Activated naive CD4-positive, alpha-beta T cell treated with anti-CD3 and anti-CD28 coated beads, Interleukin-2, amount 50 U/mL, for 24 hours (primary cell): ENCODE data around the gene CTDSP1.

Experiments used
- H3K27ac Mint-ChIP-seq: one replicate; pipeline ENCODE4 v1.8.0; 2021; ENCODE audit warnings: mild to moderate bottlenecking, mixed read lengths
- H3K27me3 Mint-ChIP-seq: one replicate; pipeline ENCODE4 v1.8.0; 2021; ENCODE audit warnings: mixed read lengths
- H3K36me3 Mint-ChIP-seq: one replicate; pipeline ENCODE4 v1.8.0; 2021; ENCODE audit warnings: mixed read lengths
- H3K4me1 Mint-ChIP-seq: one replicate; pipeline ENCODE4 v1.8.0; 2021; ENCODE audit warnings: mixed read lengths
- H3K4me3 Mint-ChIP-seq: one replicate; pipeline ENCODE4 v1.8.0; 2021; ENCODE audit warnings: mild to moderate bottlenecking, mixed read lengths
- H3K9me3 Mint-ChIP-seq: one replicate; pipeline ENCODE4 v1.8.0; 2021; ENCODE audit warnings: mixed read lengths

CTDSP1 gene

DNA sequence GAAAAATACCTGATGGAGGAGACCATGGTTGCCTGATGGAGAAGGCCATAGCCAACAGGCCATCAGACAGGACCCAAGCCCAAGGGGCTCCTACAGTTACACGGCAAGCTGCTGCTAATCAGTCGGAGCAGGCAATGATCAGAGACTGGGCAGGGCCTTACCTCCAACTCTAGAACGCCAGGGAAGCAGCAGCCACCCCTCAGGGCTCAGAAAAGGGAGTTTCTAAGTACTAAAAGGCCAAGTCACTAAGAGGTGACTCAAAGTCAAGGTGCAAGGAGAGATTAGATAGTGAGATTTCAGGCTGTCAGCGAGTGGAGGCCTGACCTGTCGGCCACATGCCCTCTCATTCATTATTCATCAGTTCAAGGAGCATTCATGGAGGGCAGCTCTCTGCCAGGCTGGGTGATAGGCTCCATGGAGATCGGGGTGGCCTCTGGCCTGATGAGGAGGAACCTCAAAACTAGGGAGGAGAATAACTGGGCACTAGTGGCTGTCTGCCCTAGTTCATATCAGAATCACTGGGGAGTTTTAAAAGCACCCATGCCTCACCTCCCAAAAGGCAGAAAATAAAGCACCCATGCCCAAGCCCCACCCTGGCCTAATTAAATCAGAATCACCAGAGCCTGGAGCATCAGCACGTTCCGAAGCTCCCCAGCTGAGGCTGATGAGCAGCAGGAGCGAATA lies 22.9 kb downstream of the CTDSP1 start:
- Mint-ChIP-seq H3K36me3 (no peaks in the 10 kb centered on the region), H3K27ac (no peak overlapping the region), H3K27me3 (no peaks in the 10 kb centered on the region), H3K4me1 (no peaks in the 10 kb centered on the region), H3K9me3 (no peaks in the 10 kb centered on the region), H3K4me3 (no peak overlapping the region)

- Mint-ChIP-seq H3K27ac (no peak overlapping the region), H3K4me3 (no peak overlapping the region), H3K27me3 (no peaks in the 10 kb centered on the region), H3K9me3 (no peaks in the 10 kb centered on the region), H3K4me1 (no peaks in the 10 kb centered on the region), H3K36me3 (no peaks in the 10 kb centered on the region)
Measured at GRCh38 chr2:218423584-218423983, 23.9 kb downstream of the CTDSP1 start.

- Mint-ChIP-seq H3K27ac (no peak overlapping the region), H3K9me3 (no peaks in the 10 kb centered on the region), H3K4me1 (no peaks in the 10 kb centered on the region), H3K36me3 (no peaks in the 10 kb centered on the region), H3K4me3 (no peak overlapping the region), H3K27me3 (no peaks in the 10 kb centered on the region)
Measured at GRCh38 chr2:218425531-218425930, 25.9 kb downstream of the CTDSP1 start.

GRCh38 chr2:218427741-218428140 lies 28.1 kb downstream of the CTDSP1 start:
- no peak overlapping the region for H3K4me3 Mint-ChIP-seq
- H3K27ac Mint-ChIP-seq = no peak overlapping the region
- H3K36me3 Mint-ChIP-seq = peaks cover 2% of the 10 kb centered on the region
- H3K27me3 Mint-ChIP-seq = no peaks in the 10 kb centered on the region
- H3K4me1 Mint-ChIP-seq = no peaks in the 10 kb centered on the region
- H3K9me3 Mint-ChIP-seq = no peaks in the 10 kb centered on the region

GRCh38 chr2:218428846-218429558 lies 29.3 kb downstream of the CTDSP1 start:
- Mint-ChIP-seq H3K27ac (no peak overlapping the region), H3K4me1 (no peaks in the 10 kb centered on the region), H3K4me3 (no peak overlapping the region), H3K9me3 (no peaks in the 10 kb centered on the region), H3K27me3 (no peaks in the 10 kb centered on the region), H3K36me3 (peaks cover 2% of the 10 kb centered on the region)

GRCh38 chr2:218429911-218430692 lies 30.4 kb downstream of the CTDSP1 start:
- H3K4me1 Mint-ChIP-seq = no peaks in the 10 kb centered on the region
- H3K9me3 Mint-ChIP-seq = no peaks in the 10 kb centered on the region
- H3K27me3 Mint-ChIP-seq = no peaks in the 10 kb centered on the region
- no peak overlapping the region for H3K27ac Mint-ChIP-seq
- no peak overlapping the region for H3K4me3 Mint-ChIP-seq
- H3K36me3 Mint-ChIP-seq = peaks cover 2% of the 10 kb centered on the region

DNA sequence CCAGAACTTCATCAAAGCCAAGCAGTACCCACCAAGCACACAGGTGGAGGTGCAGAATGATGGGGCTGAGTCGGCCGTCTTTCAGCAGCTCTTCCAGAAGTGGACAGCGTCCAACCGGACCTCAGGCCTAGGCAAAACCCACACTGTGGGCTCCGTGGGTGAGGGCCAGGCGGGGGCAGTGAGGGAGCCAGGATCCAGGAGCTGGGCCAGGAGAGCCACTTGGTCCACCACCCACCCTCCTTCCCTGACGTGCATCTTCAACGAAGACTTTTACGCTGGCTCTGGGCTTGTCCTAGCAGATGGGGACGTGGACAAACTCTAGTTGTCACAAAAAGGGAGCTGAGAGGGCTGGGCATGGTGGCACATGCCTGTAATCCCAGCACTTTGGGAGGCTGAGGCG lies 31.1 kb downstream of the CTDSP1 start:
- no peak overlapping the region for H3K27ac Mint-ChIP-seq
- no peaks in the 10 kb centered on the region for H3K9me3 Mint-ChIP-seq
- H3K4me1 Mint-ChIP-seq = no peaks in the 10 kb centered on the region
- no peak overlapping the region for H3K4me3 Mint-ChIP-seq
- H3K27me3 Mint-ChIP-seq = no peaks in the 10 kb centered on the region
- peaks cover 2% of the 10 kb centered on the region for H3K36me3 Mint-ChIP-seq

GRCh38 chr2:218431878-218432277 lies 32.2 kb downstream of the CTDSP1 start:
- no peak overlapping the region for H3K27ac Mint-ChIP-seq
- no peaks in the 10 kb centered on the region for H3K27me3 Mint-ChIP-seq

GRCh38 chr2:218432676-218433365 lies 33.2 kb downstream of the CTDSP1 start:
- H3K4me3 Mint-ChIP-seq = no peak overlapping the region
- peaks cover 2% of the 10 kb centered on the region for H3K36me3 Mint-ChIP-seq
- H3K27me3 Mint-ChIP-seq = no peaks in the 10 kb centered on the region
- no peaks in the 10 kb centered on the region for H3K4me1 Mint-ChIP-seq
- no peaks in the 10 kb centered on the region for H3K9me3 Mint-ChIP-seq
- H3K27ac Mint-ChIP-seq = no peak overlapping the region

More at GRCh38 chr2:218431878-218432277, 32.2 kb downstream of the CTDSP1 start:
- H3K36me3 Mint-ChIP-seq = peaks cover 2% of the 10 kb centered on the region
- no peak overlapping the region for H3K4me3 Mint-ChIP-seq
- H3K4me1 Mint-ChIP-seq = no peaks in the 10 kb centered on the region
- H3K9me3 Mint-ChIP-seq = no peaks in the 10 kb centered on the region

GRCh38 chr2:218434456-218434855 lies 34.8 kb downstream of the CTDSP1 start:
- Mint-ChIP-seq H3K27ac (no peak overlapping the region), H3K27me3 (no peaks in the 10 kb centered on the region), H3K4me3 (no peak overlapping the region)

DNA sequence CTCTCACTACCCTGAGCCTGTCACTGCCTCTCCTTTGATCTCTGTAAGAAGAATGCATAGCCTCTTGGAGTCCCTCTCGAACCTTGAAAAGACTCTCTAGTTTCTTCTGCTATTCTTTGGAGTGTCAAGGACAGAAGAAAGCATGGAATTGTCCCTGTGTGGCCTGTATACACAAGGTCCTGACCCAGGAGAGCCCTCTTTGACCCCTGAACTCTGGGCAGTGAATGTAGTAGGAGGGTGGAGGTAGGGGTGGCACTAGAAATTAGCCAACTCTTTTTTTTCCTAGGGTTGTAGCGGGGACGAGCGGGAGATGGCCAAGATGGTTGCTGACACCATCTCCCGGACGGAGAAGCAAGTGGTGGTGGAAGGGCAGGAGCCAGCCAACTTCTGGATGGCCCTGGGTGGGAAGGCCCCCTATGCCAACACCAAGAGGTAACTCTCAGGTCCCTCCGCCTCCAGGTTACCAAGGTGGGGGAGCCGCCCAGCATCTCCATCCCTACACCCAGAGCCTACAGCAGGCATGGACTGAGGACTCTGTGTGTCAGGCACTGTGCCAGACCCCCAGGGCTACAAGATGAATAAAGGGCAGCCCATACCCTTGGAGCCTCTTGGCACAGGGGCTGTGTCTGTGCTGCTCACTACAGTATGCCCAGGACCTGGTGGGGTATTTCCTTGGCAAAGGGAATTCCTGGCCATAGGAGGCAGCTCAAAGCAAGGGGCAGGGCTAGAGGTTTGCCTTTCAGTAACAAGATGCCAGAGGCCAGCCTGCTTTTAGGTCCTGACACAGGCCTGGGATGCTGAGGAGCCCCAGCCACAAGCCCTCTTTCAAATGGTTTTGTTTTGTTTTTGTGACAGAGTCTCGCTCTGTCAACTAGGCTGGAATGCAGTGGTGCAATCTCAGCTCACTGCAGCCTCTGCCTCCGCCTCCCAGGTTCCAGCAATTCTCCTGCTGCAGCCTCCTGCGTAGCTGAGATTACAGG lies 35.6 kb downstream of the CTDSP1 start:
- no peak overlapping the region for H3K4me3 Mint-ChIP-seq
- no peaks in the 10 kb centered on the region for H3K27me3 Mint-ChIP-seq
- H3K36me3 Mint-ChIP-seq = peaks cover 2% of the 10 kb centered on the region
- H3K4me1 Mint-ChIP-seq = no peaks in the 10 kb centered on the region
- H3K9me3 Mint-ChIP-seq = no peaks in the 10 kb centered on the region
- H3K27ac Mint-ChIP-seq = no peak overlapping the region

More at GRCh38 chr2:218434456-218434855, 34.8 kb downstream of the CTDSP1 start:
- H3K9me3 Mint-ChIP-seq = no peaks in the 10 kb centered on the region
- peaks cover 2% of the 10 kb centered on the region for H3K36me3 Mint-ChIP-seq
- H3K4me1 Mint-ChIP-seq = no peaks in the 10 kb centered on the region

DNA sequence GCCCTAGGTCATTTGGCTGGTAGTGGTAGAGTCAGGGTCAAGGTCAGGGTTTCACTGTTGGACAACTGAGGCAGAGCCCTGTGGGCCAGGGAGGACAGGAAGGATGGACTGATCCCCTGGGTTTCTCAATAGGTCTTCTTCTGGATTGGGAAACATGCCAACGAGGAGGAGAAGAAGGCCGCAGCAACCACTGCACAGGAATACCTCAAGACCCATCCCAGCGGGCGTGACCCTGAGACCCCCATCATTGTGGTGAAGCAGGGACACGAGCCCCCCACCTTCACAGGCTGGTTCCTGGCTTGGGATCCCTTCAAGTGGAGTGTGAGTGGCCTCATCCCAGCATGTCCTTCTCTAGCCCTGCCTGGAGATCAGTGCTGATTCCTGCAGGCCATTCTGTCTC lies 37.3 kb downstream of the CTDSP1 start:
- Mint-ChIP-seq H3K27me3 (no peaks in the 10 kb centered on the region), H3K27ac (no peak overlapping the region), H3K4me1 (no peaks in the 10 kb centered on the region), H3K9me3 (no peaks in the 10 kb centered on the region), H3K4me3 (no peak overlapping the region), H3K36me3 (peaks cover 2% of the 10 kb centered on the region)

GRCh38 chr2:218437969-218438368 lies 38.3 kb downstream of the CTDSP1 start:
- no peaks in the 10 kb centered on the region for H3K9me3 Mint-ChIP-seq
- no peak overlapping the region for H3K27ac Mint-ChIP-seq
- H3K36me3 Mint-ChIP-seq = no peaks in the 10 kb centered on the region

DNA sequence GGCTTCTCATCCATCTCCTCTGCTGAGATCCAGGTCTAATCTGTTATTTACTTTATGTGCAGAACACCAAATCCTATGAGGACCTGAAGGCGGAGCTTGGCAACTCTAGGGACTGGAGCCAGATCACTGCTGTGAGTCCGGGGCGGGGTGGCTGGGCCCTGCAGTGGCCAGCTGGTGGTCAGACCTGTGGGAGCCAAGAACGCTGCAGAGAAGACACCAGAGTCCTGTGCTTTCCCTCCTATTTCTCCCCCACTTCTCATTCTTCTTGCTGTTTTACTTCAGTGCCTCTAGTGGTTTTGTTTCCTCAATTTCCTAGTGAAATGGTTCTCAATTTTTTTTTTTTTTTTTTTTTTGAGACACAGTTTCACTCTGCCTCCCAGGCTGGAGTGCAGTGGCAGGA lies 38.9 kb downstream of the CTDSP1 start:
- H3K27me3 Mint-ChIP-seq = no peaks in the 10 kb centered on the region
- H3K4me1 Mint-ChIP-seq = no peaks in the 10 kb centered on the region
- no peaks in the 10 kb centered on the region for H3K36me3 Mint-ChIP-seq
- no peak overlapping the region for H3K4me3 Mint-ChIP-seq
- H3K9me3 Mint-ChIP-seq = no peaks in the 10 kb centered on the region
- H3K27ac Mint-ChIP-seq = no peak overlapping the region

More at GRCh38 chr2:218437969-218438368, 38.3 kb downstream of the CTDSP1 start:
- Mint-ChIP-seq H3K27me3 (no peaks in the 10 kb centered on the region), H3K4me1 (no peaks in the 10 kb centered on the region), H3K4me3 (no peak overlapping the region)
